ENCODE data around the gene MAEA.

Gene MAEA

DNA sequence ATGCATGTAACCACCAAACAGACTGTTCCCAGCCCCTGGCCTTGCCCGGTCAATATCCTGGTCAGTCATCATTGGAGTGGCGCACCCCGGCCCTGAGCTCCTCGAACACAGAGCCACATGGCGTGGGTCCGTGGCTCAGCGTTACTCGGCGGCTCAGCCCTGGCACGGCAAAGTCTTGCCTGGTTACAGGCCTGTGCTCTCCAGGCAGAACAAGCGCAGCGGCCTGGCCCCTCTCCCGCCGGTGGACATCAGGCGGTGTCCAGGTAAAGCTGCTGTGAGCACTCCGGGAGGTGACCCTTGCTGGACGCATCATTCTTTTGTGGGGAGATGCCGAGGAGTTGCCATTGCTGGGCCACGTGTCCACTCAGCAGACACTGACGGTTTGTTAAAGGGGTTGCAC, 51.2 kb downstream of the MAEA start:
- TF ChIP-seq, protein P1, sequence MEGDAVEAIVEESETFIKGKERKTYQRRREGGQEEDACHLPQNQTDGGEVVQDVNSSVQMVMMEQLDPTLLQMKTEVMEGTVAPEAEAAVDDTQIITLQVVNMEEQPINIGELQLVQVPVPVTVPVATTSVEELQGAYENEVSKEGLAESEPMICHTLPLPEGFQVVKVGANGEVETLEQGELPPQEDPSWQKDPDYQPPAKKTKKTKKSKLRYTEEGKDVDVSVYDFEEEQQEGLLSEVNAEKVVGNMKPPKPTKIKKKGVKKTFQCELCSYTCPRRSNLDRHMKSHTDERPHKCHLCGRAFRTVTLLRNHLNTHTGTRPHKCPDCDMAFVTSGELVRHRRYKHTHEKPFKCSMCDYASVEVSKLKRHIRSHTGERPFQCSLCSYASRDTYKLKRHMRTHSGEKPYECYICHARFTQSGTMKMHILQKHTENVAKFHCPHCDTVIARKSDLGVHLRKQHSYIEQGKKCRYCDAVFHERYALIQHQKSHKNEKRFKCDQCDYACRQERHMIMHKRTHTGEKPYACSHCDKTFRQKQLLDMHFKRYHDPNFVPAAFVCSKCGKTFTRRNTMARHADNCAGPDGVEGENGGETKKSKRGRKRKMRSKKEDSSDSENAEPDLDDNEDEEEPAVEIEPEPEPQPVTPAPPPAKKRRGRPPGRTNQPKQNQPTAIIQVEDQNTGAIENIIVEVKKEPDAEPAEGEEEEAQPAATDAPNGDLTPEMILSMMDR (conservative IDR thresholded peaks at IDR 0.05; ENCODE audit: low read depth, low read length), result no peak
- H3K4me3 ChIP-seq (ENCODE audit: low read length), result no peak overlapping the region

DNA sequence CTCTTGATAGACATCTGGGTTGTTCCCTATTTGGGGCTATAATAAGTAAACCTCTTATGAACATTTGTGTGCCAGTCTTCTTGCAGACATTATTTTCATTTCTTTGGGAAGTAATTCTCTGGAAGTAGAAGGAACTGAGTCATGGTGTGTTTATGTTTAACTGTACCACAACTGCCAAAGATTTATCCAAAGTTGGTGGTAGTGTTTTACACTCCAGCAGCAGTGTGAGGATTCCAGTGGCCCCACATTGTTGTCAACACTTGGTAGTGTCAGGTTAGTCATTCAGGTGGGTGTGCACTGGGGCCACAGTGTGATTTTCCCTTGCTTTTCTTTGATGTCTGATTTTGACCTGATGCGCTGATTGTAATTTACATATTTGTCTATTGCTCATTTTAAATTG, 52.3 kb downstream of the MAEA start:
- DNase-seq (ENCODE audit: low read depth), result no peak
- no peak overlapping the region for H3K4me3 ChIP-seq (ENCODE audit: low read length)
- TF ChIP-seq, protein P1 (conservative IDR thresholded peaks at IDR 0.05; ENCODE audit: low read depth, low read length), result no peak

More for the DNA sequence above, 51.2 kb downstream of the MAEA start:
- DNase-seq (ENCODE audit: low read depth), result no peak

DNA sequence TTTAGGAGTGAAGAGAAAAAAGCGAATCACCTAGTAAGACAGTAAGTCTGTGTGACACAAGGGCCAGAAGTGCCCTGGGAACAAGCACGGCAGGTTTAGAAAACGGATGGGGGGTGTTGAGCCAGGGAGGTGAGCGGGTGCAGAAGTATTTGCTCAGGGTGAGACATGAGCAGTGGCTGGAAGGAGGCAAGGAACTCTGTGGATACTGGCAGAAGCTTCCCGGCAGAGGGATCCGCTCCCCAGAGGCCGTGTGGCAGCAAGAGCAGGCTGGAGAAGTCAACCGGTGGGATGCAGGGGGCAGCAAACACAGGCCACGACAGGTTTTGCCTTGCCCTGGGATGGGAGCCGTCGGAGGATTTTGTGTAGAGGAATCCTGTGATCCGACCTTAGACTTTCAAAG, 55.0 kb downstream of the MAEA start:
- no peak for DNase-seq (ENCODE audit: low read depth)
- TF ChIP-seq, protein P1 (conservative IDR thresholded peaks at IDR 0.05; ENCODE audit: low read depth, low read length), result no peak
- no peak overlapping the region for H3K4me3 ChIP-seq (ENCODE audit: low read length)

DNA sequence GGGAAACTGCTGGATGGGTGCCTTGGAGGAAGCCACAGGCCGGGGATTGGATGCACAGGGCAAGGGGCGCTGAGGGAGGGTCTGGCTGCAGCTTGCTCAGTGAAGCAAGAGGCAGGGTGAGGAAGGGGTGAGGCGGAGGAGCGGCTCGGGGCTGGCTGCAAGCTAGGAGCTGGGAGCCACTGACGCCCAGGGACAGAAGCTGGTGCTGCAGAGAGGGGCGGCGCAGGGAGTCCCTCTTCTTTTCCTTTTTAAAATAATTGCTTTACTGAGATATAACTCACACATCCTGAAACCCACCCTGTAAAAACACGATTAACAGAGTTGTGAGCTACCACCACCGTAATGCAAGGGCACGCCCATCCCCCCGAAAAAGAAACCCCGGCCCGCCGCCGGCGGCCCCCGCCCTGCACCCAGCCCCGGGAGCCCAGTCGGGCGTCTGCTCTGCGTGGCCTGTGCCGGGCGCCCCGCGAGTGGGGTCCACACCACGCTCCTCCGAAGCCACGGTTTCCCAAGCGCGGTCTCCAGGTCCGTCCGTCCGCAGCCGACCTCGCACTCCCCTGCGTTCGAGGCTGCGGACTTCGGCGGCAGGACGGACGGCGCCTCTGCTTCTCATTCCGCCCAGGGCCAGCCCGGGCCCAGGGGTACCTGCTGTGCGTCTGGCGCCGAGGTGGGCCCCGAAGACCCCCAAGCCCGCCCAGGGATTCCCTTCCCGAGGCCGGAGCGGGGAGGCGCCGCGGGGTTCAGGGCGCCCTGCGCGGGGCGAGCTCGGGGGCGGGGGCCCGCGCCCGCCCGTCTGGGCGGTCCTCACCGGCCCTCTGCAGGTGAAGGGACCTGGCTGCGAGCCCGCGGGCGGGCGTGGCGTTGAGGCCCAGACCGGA, 56.5 kb downstream of the MAEA start:
- TF ChIP-seq, protein P1 (conservative IDR thresholded peaks at IDR 0.05; ENCODE audit: low read depth, low read length), result peak; percentile 46
- DNase-seq (ENCODE audit: low read depth), result no peak

DNA sequence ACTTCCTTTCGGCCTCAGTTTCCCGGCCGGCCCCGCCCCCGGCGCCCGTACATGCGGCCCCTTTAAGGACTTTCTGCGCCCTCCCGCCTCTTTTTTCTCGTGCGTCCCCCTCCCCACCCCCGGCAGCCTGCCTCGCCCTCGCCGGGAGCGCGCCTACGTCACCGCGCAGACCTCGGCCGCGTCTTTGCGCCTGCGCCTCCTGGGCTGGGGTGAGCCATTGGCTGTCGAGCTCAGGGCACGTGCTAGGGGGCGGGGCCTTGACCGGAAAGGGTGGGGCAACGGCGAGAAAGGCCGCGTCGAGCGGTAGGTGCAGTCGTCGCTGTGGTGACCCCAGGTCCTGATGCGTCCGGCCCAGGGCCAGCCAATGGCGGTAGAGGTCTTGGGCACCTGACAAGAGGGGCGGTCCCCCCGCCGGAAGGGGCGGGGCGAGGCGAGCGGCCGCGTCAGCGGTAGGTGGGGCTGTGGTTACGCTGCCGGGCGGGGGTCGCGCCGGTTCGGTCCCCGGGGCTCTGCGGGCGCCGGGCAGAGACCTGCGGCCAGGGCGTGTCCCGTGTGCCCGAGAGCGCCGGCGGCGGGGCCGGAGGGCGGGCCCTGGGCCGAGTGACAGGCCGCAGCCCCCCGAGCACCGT, 57.2 kb downstream of the MAEA start, which contains the start of gene UVSSA:
Gene UVSSA (plus strand): TSS at position 428 of the 629 bp plus-strand sequence. CDS start 884 bp downstream, outside the sequence.
- DNase-seq (ENCODE audit: low read depth), result peak; percentile 98
- TF ChIP-seq, protein P1 (conservative IDR thresholded peaks at IDR 0.05; ENCODE audit: low read depth, low read length), result no peak
- peak within 1 kb of the TSS; percentile 68 for H3K4me3 ChIP-seq (ENCODE audit: low read length)

More for the DNA sequence above, 56.5 kb downstream of the MAEA start:
- H3K4me3 ChIP-seq (ENCODE audit: low read length), result peak overlapping the region; percentile 68

DNA sequence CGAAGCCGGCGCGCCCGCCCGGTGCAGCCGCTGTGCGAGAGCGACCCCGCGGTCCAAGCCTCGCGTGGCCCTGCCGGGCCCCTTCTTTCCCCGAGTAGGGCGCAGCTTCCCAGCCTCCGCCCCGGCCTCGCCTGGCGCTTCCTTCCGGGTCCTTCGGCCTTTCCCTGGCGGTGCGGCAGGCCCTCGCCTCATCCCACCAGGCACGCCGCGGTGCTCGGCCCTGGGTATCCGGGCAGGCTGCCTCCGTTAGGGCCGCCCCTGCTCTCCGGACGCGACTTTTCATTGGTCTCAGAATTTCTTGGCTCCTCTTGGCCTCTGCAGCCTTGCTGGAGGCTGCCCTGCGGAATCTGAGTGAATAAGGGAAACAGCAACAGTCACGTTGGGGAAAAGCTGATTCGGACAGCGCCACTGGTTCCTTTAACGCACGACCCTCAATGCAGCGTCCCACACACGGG, 57.7 kb downstream of the MAEA start:
- peak overlapping the region; percentile 56 for H3K4me3 ChIP-seq (ENCODE audit: low read length)
- TF ChIP-seq, protein P1 (conservative IDR thresholded peaks at IDR 0.05; ENCODE audit: low read depth, low read length), result no peak
- DNase-seq (ENCODE audit: low read depth), result peak; percentile 62
